HG02763 (cell line): ENCODE measurements around the gene TRPV3.
"Not testable (repeated sequence)": the region's sequence is repeated elsewhere in the genome, so short reads cannot be mapped to it uniquely, and the experiment has no call there.

Experiments used
- ATAC-seq: cut with Tn5 transposase; IDR thresholded peaks from one replicate; pipeline ENCODE4 v1.9.1; 2021; ENCODE audit warnings: mild to moderate bottlenecking, moderate library complexity; ENCODE audit not compliant: unreplicated experiment

Gene TRPV3

GRCh38 chr17:3557768-3558583, at the start of gene TRPV3:
Gene TRPV3 (minus strand): TSS chr17:3557812. CDS start chr17:3554850, 2,962 bp downstream.
- peak; percentile 36 for ATAC-seq

- no peak for ATAC-seq
These were observed 46.3 kb upstream of the TRPV3 start for GRCh38 chr17:3603870-3604259.

- no peak for ATAC-seq
These were observed 45.7 kb upstream of the TRPV3 start for GRCh38 chr17:3603119-3603869.

DNA sequence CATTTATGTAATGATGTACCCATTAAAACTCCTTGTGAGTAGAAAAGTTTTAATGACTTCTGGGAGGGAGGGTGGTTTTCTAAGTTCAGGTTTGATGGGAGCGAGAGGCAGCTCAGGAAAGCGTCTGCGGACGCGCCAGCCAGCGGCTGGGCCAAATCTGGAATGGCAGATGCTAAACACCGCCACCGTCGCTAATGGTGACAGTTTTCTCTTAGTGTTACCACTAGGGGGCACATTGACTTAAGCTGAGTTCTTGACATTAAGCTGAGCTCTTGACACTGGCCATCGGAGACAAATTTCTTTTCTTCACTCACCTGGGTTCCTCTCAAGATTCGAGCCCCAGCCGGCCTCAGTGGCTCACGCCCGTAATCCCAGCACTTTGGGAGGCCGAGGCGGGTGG, 44.9 kb upstream of the TRPV3 start:
- no peak for ATAC-seq

GRCh38 chr17:3600529-3601205, 43.1 kb upstream of the TRPV3 start:
- ATAC-seq, result no peak

- no peak for ATAC-seq
These were observed 40.5 kb upstream of the TRPV3 start for GRCh38 chr17:3598078-3598477.

GRCh38 chr17:3596804-3597464, 39.3 kb upstream of the TRPV3 start:
- ATAC-seq, result no peak

DNA sequence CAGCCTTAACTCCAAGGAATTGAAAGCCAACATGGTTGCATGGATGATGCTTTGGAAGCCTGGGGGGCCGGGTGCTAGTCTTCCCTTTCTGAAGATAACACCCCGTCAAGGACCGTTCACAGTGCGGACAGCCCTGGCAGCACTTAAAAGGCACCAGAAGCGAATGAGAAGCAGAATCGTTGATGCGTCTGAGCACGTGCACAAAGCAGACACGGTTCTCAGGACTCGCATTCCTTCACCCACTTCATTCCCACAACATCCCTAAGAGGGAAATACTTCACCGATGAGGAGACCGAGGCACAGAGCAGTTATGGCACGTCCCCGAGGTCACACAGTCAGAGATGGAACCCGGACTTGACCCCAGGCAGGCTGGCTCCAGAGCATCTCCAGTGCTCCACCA, 37.4 kb upstream of the TRPV3 start:
- no peak for ATAC-seq

DNA sequence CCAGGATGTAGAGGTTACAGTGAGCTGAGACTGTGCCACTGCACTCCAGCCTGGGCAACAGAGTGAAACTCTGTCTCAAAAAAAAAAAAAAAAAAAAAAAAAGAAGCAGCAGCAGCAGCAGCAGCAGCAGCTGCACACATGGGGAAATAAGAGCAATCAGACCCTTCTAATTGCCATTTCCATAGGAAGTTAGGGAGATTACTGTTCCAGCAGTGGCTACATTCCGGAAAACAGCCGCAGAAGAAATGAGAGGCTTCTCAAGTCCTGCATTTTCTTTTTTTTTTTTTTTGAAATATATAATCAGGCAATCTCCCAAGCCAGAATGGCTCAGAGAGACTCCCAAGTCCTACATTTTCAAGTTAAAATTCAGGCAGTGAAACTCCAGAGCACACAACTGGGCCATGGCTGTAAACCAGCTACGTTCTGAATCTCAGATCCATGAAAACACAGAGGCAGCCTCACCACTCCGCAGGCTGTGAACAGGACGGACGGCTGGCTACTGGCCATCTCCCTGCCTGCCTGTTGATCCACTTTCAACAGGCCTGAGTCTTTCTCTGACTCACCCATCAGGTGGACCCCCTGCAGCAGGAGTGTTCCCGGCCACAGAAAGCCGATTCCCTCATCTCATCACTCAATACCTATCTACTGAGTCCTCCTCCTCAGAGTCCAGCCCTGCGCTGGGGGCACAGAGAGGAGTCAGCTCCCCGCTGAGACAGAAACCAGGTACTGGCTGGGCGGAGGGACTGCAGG, 36.6 kb upstream of the TRPV3 start:
- no peak for ATAC-seq

- no peak for ATAC-seq
These were observed 35.8 kb upstream of the TRPV3 start for GRCh38 chr17:3593384-3593783.

DNA sequence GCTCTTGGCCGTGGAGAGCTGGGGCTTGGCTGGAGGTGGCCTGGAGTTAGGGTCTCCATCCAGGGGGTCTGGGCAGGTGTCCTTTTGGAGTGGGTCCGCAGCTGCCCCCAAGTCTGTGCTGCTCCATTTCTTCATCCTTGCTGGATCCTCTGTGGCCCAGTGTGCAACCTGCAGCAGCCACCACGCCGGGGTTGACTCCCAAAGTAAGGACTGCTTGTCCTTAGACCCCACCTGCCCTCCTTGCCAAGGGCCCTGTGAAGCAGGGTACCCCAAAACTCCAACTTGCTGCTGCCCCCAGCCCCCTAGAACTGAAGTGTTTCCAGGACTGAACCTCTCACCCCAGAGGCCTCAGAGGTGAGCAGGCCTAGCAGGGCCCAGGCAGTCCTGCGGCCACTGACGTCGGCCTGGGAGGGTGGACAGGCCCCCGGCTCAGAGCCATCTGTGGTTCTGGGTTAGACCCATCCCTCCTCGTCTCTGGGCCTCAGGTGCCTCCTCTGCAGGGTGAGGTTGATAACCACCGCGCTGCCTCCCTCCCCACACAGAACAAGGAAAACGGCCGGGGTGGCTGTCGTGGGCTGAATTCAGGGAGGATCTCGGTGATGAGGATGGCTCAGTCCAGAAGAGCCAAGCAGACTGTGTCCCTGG, 34.7 kb upstream of the TRPV3 start:
- ATAC-seq, result no peak

GRCh38 chr17:3590768-3591167, 33.2 kb upstream of the TRPV3 start:
- no peak for ATAC-seq

DNA sequence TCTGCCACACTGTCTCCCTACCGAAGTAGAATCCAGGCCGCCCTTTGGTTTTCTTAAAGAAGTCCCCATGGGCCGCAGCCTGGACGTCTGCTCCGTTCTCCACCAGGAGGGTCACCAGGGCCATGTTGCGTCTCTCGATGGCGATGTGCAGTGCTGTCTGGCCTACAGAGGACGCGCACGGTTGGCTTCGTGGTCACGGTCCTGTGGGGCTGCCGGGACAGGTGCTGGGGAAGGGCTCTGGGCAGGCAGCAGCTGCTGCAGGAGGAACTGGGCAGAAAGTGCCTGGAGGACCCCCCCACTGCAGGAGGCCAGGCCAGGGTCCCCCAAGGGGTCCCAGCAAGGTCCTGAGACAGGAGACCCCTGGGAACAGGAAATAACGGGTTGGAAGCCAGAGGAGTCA, 32.6 kb upstream of the TRPV3 start:
- no peak for ATAC-seq

- no peak for ATAC-seq
These were observed 32.2 kb upstream of the TRPV3 start for GRCh38 chr17:3589784-3590183.

DNA sequence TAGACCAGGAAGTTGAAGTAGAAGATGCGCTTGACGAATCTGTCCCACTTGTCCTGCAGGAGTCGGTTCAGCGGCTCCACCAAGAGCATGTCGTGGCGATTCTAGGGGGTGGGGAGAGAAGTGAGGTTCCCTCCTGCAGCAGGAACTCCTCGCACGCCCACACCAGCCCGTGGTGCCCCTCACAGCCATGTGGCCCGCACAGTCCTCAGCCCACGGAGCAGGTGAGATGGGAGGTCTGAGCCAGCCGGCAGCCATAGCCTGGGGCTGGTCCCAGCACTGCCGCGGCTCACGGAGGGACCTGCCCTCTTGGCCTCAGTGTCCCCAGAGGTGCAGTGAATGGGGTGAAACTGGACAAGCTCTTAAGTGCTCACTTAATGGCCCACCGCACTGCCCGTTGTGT, 28.2 kb upstream of the TRPV3 start:
- ATAC-seq, result no peak

DNA sequence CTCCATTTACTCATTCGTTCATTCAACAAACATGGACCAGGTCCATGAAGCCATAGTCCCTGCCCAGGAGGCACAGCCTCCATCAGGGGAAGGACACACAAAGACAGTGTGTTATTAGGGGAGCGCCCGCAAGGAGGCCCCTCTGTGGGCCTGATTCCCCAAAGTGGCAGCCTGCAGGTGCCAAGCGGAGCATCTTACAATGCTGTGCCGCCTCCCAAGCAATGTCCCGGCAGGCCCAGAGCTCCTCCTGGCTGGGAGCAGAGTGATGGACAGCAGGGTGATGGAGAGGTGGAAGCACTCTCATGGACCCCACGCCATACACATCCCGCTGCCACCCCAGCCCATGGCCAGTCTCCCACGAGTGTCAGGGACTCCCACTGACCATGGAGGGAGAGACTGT, 25.8 kb upstream of the TRPV3 start:
- ATAC-seq, result no peak

DNA sequence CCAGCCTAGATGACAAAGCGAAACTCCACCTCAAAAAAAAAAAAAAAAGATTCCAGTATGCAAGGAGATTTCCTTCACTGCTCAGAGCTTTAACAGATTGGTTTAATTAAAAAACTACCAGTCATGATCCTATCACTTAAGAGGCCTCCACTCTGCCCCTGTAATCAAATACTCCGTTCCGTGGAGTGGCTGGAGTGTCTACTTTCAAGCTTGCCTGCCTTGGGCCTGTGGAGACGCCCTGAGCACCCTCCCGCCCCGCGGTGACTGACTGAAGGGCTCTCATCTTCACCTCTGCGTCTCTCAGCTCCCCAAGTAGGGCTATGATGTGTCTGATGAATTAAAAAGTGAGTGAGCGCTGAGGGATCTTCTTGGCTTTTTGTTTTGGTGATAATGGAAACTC, 25.3 kb upstream of the TRPV3 start:
- ATAC-seq, result no peak

DNA sequence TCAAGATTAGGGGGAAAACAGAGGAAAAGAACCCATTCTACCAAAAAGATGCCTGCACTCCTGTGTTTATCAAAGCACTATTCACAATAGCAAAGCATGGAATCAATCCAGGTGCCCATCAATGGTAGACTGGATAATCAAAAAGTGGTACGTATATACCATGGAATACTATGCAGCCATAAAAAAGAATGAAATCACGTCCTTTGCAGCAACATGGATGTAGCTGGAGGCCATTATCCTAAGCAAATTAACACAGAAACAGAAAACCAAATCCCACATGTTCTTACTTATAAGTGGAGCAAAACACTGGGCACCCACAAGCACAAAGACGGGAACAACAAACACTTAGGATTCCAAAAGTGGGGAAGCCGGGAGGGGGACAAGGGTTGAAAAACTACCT, 21.1 kb upstream of the TRPV3 start:
- ATAC-seq, result not testable (repeated sequence)

DNA sequence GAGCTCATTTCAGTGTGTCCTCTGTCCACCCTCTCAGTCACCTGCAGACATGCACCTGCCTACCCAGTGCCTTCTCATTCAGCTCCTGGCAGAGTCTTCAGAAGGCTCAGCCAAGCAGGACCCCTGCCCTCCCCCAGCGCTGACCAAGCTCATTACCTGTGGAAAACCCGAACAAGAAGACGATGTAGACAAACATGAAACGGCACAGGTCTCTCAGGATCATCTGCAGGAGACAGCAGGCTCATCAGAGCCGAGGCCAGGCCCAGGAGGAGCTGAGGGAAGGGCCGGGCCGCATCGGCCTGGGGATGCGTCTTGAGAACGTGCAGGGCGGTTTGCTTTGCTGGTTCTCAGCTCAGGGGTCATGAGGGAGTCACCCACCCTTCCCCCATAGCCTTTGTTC, 19.4 kb upstream of the TRPV3 start:
- ATAC-seq, result no peak

DNA sequence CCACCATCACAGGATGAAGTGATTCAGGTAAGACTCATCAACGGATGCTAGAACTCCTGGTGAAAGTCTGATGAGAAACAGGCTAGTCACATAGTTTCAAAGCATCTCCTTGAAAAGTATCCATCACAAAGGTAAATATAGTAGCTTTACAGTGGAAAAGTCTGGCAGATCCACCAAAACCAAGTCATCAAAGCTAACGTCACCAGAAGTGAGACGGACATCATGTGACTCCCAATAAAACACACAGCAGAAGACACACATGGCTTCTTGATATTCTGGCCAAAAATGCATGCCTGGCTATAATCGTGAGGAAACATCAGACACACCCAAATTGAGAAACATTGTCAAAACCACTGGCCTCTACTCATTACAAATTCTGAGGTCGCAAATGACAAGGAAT, 17.9 kb upstream of the TRPV3 start:
- no peak for ATAC-seq
